Cerebellar nuclear complex (tissue), 1 donor: ENCODE data around the gene TMOD3.
"Not testable (repeated sequence)": the region's sequence is repeated elsewhere in the genome, so short reads cannot be mapped to it uniquely, and the experiment has no call there.

ENCODE experiments used
- DNase-seq, 2 experiments: peaks; one replicate each; lab custom pipeline; 2025; lab: John Stamatoyannopoulos, UW

Gene TMOD3

GRCh38 chr15:51864408-51865056 lies 35.1 kb downstream of the TMOD3 start:
- no peak for DNase-seq

GRCh38 chr15:51865317-51865716 lies 35.9 kb downstream of the TMOD3 start:
- no peak for DNase-seq

- no peak for DNase-seq
These were observed 36.7 kb downstream of the TMOD3 start for GRCh38 chr15:51866161-51866560.

- no peak for DNase-seq
These were observed 37.3 kb downstream of the TMOD3 start for GRCh38 chr15:51866751-51867150.

DNA sequence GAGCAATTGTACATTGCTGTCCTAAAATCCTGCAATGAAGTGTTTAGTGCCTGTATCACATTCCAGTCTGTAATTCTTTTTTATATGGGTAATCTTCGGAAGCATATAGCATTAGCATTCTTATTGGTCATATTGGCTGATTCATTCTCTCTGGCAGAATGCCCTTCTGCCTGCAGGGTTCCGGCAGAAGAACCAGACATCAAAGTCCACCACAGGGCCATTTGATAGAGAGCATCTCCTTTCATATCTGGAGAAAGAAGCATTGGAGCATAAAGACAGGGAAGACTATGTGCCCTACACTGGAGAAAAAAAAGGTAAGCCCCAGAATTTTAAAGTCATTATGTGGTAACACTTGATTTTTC lies 39.6 kb downstream of the TMOD3 start:
- no peak for DNase-seq

DNA sequence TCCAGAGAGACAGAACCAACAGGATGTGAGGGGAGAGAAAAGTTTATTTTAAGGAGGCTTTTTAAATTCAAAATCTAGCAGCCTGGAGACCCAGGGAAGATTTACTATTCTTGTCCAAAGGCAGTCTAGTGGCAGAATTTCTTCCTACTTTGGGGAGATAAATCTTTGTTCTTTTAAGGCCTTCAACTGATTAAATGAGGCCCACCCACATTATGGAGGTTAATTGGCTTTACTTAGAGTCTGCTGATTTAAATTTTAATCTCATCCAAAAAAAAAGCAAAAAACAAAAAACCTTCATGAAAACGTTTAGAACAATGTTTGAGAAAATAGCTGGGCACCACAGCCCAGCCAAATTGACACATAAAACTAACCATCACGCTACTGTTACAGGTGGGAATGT lies 41.3 kb downstream of the TMOD3 start:
- DNase-seq = no peak

- no peak for DNase-seq
These were observed 45.5 kb downstream of the TMOD3 start for GRCh38 chr15:51874751-51875644.

- DNase-seq = no peak
These were observed 46.7 kb downstream of the TMOD3 start for GRCh38 chr15:51876169-51876568.

DNA sequence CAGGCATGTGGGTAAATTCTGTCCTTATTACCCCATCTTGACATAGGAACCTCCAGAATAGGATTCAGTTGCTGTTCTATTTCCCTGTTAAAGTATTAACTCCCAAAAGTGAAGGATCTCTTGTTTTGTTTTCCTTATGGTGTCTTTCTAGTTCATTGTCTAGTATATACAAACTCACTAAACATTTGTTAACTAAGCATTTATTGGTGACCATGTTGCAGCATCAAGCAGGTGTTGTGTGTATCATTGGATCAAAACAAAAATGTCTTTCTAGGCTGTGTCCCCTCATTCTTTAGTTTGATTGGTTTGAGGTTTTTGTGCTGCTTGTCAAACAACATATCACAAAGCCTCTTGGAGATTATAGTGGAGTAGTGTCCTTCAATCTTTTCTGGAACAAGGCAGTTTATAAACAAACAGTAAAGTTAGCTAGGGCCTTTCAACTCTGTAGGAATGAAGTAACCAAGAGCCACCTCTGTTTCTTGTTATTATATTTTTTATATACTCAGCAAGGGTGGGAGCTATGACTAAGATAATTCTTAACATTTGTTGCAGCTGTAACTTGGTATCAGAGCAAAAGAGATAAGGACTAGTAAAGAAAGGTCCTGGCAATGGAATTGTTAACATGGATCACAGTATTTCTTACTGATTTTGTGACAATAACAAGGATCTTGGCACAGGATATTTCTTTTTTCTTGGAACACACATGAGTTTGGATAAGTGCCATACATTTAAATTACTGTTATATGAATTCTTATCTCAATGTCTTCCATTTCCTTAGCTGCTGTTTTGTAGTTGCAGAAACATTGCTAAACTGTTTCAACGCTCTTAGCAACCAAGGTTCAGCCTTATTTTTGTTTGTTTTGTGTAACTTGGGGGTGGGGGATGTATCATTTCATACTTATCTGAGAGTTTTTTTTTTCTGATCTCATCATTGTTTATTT lies 49.3 kb downstream of the TMOD3 start:
- no peak for DNase-seq

- no peak for DNase-seq
These were observed 50.1 kb downstream of the TMOD3 start for GRCh38 chr15:51879555-51879954.

DNA sequence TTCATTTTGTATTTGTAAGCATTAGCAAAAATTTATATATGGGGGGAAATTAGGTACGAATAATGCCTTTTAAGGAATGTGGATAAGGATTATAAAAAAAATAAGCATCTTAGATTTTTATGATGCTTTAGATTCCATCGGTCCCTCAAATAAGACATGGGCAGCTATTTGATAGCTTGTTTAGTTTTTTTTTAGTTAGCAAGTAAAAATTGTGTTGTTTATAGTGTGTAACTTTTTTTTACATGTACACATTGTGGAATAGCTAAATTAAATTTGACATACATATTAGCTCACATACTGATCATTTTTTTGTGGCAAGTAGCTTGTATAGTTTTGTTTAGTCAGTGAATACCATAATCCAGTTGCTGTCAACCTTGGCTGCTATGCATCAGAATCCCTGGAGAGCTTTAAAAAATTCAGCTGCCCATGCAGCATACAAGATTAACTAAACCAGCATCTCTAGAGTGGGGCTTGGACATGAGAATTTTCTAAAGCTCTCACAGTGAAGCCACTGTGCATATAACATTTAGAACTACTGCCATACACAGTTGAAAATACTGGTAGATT lies 53.9 kb downstream of the TMOD3 start:
- no peak for DNase-seq

- no peak for DNase-seq
These were observed 54.6 kb downstream of the TMOD3 start for GRCh38 chr15:51884041-51884440.

DNA sequence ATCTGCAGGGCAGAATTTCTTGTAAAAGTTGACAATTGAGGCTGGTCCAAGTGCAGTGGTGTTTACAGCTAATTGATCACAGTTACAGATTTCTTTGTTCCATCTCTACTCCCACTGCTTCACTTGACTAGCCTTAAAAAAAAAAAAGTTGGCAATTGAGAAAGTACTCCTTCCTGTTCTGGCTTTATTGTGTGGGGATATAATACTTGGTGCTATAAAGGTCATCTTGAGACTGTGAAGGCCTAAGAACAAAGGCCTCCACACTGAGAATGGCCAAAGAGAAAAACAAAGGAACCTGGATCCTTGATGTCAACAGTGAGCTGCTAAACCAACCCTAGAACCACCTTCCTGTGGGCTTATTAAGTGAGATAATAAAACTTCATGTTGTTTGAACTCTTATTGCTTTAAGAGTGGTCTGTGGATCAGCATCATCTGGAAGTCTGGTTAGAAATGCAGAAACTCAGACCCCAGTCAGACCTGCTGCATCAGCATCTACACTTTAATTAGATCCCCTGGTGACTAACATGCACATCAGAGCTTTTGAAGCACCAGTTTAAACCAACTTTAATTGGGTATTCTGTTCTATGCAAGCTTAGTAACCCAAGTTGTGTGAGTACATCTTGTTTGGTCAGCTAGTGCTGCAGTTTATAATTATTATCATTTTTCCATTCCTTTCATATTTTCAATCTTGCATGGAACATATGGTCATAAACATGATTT lies 55.2 kb downstream of the TMOD3 start:
- DNase-seq = no peak

GRCh38 chr15:51885758-51886157 lies 56.3 kb downstream of the TMOD3 start:
- not testable (repeated sequence) for DNase-seq

GRCh38 chr15:51887887-51888592 lies 58.6 kb downstream of the TMOD3 start:
- DNase-seq = no peak

DNA sequence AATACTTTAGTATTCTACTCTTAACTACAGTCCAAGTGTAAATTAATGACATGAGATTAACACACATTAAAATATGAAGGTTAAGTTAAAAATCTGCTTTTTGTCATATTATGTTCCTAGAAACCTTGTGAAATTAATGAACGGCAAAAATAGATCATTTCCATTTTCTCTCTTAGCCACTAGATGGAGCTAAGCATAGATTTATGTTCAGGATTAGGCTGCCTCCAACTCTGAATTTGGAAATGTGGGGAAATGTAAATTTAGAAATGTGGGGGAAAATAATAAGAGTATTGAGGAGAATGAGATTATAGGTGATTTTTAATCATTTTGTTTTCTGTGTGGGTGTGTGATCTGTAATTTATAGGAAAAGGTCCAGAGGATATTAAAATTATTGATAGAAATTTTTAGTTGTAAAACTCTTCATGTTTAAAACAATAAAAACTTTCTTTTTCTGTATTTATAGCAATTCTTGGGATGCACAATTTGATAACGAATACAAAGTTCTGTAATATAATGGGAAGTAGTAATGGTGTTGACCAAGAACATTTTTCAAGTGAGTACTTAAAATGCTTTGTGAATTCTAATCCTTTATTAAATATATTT lies 59.2 kb downstream of the TMOD3 start:
- peak in 1 of 2 experiments; percentile 2 for DNase-seq

DNA sequence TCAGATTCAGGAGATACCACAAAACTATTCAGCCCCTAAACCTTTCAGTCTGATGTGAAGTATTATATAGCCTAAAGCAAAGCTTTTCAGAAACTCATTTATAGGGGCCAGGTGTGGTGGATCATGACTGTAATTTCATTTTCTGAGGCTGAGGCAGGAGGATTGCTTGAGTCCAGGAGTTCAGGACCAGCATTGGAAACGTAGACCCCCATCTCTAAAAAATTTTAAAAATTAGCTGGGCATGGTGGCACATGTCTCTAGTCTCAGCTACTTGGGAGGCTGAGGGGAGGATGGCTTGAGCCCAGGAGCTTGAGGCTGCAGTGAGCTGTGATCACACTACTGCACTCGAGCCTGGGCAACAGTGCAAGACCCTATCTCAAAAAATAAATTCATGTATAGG lies 60.0 kb downstream of the TMOD3 start:
- DNase-seq = no peak

- no peak for DNase-seq
These were observed 75.0 kb downstream of the TMOD3 start for GRCh38 chr15:51904421-51904820.

- DNase-seq = no peak
These were observed 75.5 kb downstream of the TMOD3 start for GRCh38 chr15:51904931-51905330.

- no peak for DNase-seq
These were observed 77.8 kb downstream of the TMOD3 start for GRCh38 chr15:51907136-51907862.
